HG02973 (cell line): ENCODE measurements around the gene HNRNPC.
"Not testable (repeated sequence)": the region's sequence is repeated elsewhere in the genome, so short reads cannot be mapped to it uniquely, and the experiment has no call there.

Experiments used
- ATAC-seq: cut with Tn5 transposase; IDR thresholded peaks from one replicate; pipeline ENCODE4 v1.9.1; 2021; ENCODE audit warnings: moderate library complexity; ENCODE audit not compliant: unreplicated experiment

HNRNPC gene

GRCh38 chr14:21272661-21273060 is 3.4 kb upstream of the HNRNPC start:
- not testable (repeated sequence) for ATAC-seq

DNA sequence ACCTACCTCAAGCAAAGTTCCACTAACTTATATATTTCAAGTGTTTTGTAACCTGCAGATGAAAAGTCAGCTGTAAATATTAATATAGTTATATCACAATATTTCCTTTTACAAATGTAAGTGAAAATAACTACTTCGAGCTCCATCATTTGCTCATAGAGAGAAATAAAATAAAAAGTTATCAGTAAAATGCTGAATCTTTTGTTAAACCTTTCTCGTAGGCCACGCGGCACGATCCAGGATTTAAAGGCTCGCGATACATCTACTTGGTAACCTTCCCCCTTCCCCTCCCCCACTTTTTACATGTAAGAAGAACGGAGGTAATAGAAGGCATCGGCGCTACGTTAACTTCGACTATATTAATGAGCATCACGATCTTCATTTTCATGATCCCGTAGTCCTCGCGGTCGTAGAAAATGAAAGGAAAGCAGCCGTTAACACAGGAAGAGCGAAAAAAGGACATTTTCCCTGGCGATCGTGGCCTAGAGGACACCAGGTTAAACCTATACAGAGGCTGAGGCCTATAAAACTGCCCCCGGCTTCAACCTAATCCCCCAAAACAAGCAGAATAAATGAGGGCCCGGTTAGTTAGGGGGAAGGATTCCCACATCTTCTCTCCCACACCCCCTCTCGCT is 508 bp downstream of the HNRNPC start:
- no peak for ATAC-seq

GRCh38 chr14:21267886-21268616 is 1.2 kb downstream of the HNRNPC start:
- ATAC-seq = no peak

GRCh38 chr14:21267431-21267845 is 1.8 kb downstream of the HNRNPC start:
- no peak for ATAC-seq

- peak; percentile 61 for ATAC-seq
Measured at GRCh38 chr14:21264025-21264801, 5.0 kb downstream of the HNRNPC start.

DNA sequence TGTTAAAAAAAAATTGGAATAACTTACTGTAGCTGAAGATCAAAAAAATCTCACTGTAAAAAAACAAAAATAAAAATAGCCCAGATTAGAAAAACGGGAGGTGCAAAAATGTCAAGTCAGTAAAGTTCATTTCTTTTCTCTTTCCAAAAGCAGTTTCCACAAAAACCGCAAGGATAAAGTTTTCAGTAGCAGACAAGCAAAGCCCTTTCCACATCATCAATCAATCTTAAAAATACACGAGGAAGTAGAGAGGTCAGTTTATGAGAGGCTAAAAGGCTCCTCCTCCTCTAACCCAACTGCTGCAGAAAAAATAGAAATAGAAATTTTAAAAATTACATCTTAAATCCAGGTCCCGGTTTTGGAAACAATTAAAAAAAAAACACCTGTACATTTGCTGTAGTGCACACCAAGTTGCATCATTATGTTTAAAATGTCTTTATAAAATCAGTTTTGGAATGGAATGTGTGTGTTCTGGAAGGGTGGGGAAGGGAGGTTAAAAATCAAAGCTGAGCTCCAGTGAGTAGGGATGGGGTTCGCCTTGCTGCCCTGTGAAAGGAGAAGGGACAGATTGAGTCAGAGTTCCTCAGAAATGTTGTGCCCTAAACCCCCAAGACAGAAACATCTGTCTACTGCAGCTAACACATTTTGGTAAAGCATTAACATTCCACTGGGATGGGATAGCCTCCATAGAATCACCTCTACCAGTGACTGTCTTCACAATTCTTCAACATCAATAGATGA is 5.8 kb downstream of the HNRNPC start:
- no peak for ATAC-seq

DNA sequence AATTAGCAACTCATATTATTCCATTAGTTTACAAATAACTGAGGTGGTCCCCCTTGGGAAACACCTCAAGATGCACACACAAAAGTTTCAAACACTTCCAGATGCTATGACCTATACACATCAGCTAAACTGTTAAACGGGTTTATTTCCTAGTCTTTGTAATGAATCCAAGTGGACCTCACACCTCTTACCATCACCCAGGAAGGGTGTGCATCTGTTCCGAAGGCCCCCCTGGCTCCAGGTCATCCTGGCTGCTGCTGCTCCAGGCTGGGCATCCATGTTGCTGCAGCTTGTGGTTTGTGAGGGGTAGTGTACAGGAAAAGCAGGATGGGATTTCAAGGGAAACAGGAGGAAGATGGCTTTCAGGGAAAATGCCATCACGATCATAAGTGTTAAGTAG is 6.8 kb downstream of the HNRNPC start:
- ATAC-seq = no peak

- ATAC-seq = no peak
Measured at GRCh38 chr14:21261824-21262223, 7.4 kb downstream of the HNRNPC start.

GRCh38 chr14:21258889-21259787 is 10.1 kb downstream of the HNRNPC start:
- no peak for ATAC-seq

- no peak for ATAC-seq
Measured at GRCh38 chr14:21258005-21258888, 11.0 kb downstream of the HNRNPC start.

GRCh38 chr14:21257394-21257909 is 11.8 kb downstream of the HNRNPC start:
- no peak for ATAC-seq

DNA sequence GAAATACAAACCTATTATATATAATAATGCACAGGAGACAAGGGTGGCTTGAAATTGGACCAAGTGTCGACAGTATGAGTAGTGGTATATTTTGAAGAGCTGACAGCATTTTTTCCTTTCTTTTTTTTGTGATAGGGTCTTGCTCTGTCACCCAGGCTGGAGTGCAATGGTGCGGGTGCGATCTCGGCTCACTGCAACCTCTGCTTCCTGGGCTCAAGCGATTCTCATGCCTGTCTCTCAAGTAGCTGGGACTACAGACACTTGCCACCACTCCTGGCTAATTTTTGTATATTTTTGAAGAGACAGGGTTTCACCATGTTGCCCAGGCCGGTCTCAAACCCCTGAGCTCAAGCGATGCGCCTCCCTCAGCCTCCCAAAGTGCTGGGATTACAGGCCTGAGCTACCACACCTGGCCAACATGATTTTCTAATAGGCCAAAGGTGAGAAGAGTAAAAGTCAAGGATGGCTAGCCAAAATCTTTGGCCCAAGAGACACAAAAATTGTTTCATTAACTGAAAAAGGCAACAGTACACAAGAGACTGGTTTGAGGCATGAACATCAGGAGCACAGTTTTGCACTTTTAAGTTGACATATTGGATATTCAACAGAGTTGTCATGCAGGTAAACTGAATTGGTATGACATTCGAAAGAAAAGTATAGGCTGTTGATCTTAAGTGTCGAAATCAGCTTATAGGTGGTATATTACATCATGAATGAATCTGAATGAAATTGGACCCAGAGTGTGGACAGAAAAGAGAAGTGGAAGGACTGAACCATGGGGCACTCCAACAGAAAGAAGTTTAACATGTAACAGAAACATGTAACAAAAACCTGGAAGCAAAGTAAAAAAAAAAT is 12.5 kb downstream of the HNRNPC start:
- no peak for ATAC-seq

DNA sequence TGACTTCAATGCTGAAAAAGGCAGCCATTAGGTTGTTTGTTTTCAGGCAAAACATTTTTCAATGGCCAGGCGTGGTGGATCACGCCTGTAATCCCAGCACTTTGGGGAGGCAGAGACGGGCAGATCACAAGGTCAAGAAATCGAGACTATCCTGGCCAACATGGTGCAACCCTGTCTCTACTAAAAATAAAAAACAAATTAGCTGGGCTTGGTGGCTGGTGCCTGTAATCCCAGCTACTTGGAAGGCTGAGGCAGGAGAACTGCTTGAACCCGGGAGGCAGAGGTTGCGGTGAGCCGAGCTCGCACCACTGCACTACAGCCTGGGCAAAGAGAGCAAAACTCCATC is 13.2 kb downstream of the HNRNPC start:
- not testable (repeated sequence) for ATAC-seq

DNA sequence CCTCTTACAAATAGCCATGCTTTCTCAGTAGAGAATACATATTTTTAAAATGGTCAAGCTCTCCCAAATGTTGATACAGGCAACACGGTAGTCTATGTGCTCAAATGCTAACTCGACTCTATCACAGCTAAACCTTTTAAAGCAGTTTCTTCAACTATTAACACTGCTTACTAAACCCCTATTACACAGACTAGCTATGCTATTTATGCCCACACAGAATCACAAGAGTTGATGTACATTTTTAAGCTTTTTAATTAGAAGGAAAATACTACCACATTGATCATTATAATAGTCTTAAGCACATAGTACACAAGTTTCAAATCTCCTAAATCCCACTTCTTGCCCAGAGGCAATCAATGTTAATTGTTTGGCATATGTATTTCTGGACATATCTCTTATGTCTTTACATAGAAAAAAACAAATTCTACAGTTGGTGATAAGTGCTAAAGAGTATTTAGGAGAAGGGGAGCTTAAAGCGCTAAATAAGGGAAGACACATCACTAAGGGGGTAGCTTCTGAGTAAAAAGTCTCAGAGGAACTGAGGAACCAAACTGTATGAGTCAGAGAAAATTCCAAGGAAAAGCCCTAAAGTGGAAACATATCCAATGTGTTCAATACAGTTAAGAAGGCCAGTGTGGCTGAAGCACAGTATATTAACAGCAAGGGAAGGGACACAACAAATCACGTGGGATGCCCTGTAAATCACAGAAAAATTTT is 13.7 kb downstream of the HNRNPC start:
- ATAC-seq = no peak

DNA sequence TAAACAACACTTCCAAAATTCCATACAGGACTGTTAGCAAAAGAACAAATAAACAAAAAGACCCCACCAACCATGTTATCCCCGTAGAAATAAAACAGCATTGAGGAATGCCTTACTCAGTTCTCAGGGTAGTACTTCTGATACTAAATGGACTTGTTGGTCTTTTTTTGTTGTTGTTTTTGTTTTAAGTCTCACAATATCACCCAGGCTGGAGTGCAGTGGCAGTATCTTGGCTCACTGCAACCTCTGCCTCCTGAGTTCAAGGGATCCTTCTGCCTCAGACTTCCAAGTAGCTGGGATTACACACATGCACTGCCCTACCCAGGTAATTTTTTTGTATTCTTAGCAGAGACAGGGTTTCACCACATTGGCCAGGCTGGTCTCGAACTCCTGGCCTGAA is 17.1 kb downstream of the HNRNPC start:
- no peak for ATAC-seq

DNA sequence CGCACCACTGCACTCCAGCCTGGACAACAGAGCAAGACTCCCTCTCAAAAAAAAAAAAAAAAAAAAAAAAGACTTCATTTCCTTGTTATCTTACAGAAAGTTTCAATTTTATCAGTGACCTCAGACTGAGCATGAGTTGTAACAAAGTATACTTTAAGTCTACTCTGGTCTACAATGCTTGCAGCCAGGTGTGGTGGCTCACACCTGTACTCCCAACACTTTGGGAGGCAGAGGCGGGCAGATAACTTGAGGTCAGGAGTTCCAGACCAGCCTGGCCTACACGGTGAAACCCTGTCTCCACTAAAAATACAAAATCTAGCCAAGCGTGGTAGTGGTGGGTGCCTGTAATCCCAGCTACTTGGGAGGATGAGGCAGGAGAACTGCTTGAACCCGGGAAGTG is 18.0 kb downstream of the HNRNPC start:
- no peak for ATAC-seq

DNA sequence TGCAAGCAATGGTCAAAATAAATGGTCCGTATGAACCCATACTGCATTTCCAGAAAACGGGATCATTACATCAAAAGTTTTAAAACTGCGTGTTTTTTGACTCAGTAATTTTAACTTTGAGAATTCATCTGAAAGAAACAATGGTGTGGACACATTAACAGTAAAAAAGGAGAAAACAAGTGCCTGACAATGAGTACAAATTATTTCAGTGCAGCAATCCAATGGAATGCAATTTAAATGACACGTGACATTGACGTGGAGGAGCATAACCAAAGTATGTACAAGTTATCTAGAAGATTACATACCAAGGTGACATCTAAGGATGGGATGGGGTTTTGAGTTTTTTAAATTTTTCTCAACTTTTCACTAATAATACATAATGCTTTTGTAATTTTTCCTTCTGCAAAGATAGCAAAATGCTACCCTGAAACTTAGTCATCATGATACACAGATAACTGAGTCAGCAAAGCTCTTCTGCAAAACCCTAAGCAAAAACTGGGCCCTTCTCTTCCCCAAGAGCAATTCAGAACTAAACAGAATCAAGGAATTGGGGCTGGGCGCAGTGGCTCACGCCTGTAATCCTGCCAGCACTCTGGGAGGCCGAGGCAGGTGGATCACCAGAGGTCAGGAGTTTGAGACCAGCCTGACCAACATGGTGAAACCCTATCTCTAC is 20.4 kb downstream of the HNRNPC start:
- no peak for ATAC-seq
